DOHH2 (cell line): ENCODE results near the gene NCKIPSD.

Experiments
- H3F3A ChIP-seq: fragments of 200-600 bp; sonication (generic), shearing (Covaris generic); 2 replicates; pipeline ENCODE4 v1.6.0; 2016; ENCODE audit warnings: antibody characterized with exemption, mild to moderate bottlenecking; ENCODE audit not compliant: control insufficient read depth, insufficient read depth
- H3K27ac ChIP-seq: fragments of 200-600 bp; sonication (generic); 2 replicates; pipeline ENCODE4 v1.5.1; 2014; ENCODE audit warnings: low read depth, mild to moderate bottlenecking, low read length, moderate library complexity
- H3K27me3 ChIP-seq: fragments of 200-600 bp; sonication (generic); 2 replicates; pipeline ENCODE4 v1.6.1; 2014; ENCODE audit warnings: mild to moderate bottlenecking, low read length, mixed read lengths; ENCODE audit not compliant: control insufficient read depth
- H3K36me3 ChIP-seq: fragments of 200-600 bp; sonication (generic); 2 replicates; pipeline ENCODE4 v1.6.1; 2014; ENCODE audit warnings: mild to moderate bottlenecking, low read length, moderate library complexity, mixed read lengths; ENCODE audit not compliant: control insufficient read depth
- H3K4me1 ChIP-seq: fragments of 200-600 bp; sonication (generic); 2 replicates; pipeline ENCODE4 v1.6.1; 2014; ENCODE audit warnings: mild to moderate bottlenecking, low read length, mixed read lengths; ENCODE audit not compliant: control insufficient read depth
- H3K4me2 ChIP-seq: fragments of 200-600 bp; sonication (generic); 2 replicates; pipeline ENCODE4 v1.6.0; 2014; ENCODE audit warnings: mild to moderate bottlenecking, low read length, moderate library complexity
- H3K4me3 ChIP-seq: fragments of 200-600 bp; sonication (generic); 2 replicates; pipeline ENCODE4 v1.5.1; 2014; ENCODE audit warnings: mild to moderate bottlenecking, low read length, mixed read lengths
- H3K79me2 ChIP-seq: fragments of 200-600 bp; sonication (generic); 2 replicates; pipeline ENCODE4 v1.6.1; 2014; ENCODE audit warnings: mild to moderate bottlenecking, low read length, mixed read lengths; ENCODE audit not compliant: control insufficient read depth
- H3K9me2 ChIP-seq: fragments of 200-600 bp; sonication (generic); replicated peaks from 2 replicates; pipeline ENCODE4 v1.6.1; 2014; ENCODE audit warnings: mild to moderate bottlenecking, low read length, mixed read lengths; ENCODE audit not compliant: control insufficient read depth
- H3K9me3 ChIP-seq: fragments of 200-600 bp; sonication (generic); 2 replicates; pipeline ENCODE4 v1.6.1; 2014; ENCODE audit warnings: antibody characterized with exemption, low read length, mixed read lengths; ENCODE audit not compliant: control insufficient read depth, insufficient read depth
- H4K20me1 ChIP-seq: fragments of 200-600 bp; sonication (generic); 2 replicates; pipeline ENCODE4 v1.6.0; 2014; ENCODE audit warnings: low read depth, mild to moderate bottlenecking, antibody characterized with exemption, low read length, moderate library complexity; ENCODE audit not compliant: control insufficient read depth, insufficient read depth
- EZH2phosphoT487 ChIP-seq: fragments of 200-600 bp; sonication (generic); IDR thresholded peaks from 2 replicates; pipeline ENCODE4 v1.6.1; 2017; ENCODE audit warnings: borderline replicate concordance, mild to moderate bottlenecking, antibody characterized with exemption, low read length, moderate library complexity, mixed read lengths
- TF ChIP-seq, protein P1 (sequence below): fragments of 200-600 bp; sonication (generic); IDR thresholded peaks from one replicate; pipeline ENCODE4 v1.5.1; 2014; ENCODE audit warnings: antibody characterized with exemption, mild to moderate bottlenecking, low read depth, low read length; ENCODE audit not compliant: poor library complexity, severe bottlenecking

Gene NCKIPSD

DNA sequence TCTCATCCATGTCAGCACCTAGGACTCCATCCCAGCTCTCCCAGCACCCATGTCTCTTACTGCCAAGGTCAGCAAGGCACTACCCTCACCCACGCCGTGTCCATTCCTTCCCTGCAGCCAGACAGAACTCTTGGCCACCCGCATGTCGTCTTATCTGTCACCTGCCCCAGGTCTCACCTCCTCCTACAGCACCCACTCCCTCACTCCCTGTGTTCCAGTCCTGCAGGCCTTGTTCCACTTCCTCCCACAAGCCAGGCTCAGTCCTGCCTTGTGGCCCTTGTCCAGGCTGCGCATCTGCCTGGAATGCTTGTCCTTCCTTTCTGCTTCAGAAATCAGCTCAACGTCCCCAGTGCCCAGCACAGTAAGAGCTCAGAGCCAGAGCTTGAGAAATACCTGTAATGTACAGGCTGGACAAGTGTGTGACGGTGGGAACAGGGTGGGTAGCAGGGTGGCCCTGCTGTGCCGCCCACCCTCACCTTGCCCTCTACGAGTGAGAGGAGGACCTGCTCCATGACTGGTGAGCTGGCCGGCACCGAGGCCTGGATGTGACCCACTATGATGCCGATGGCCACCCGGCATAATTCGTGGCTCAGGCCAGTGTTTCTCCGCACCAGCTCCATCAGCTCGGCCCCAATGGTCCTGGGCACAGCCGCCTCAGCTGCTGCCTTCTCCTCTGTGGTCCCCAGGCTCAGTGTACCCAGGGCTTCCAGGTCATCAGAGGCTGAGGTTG, 4.7 kb downstream of the NCKIPSD start:
- Histone ChIP-seq H4K20me1 (no peaks in the 10 kb centered on the region), H3K79me2 (peaks cover 23% of the 10 kb centered on the region), H3K4me3 (no peak overlapping the region), H3K4me1 (peaks cover 33% of the 10 kb centered on the region), H3K36me3 (peaks cover 65% of the 10 kb centered on the region), H3F3A (no peaks in the 10 kb centered on the region), H3K27ac (no peak overlapping the region), H3K27me3 (no peaks in the 10 kb centered on the region), H3K9me2 (no peaks in the 10 kb centered on the region), H3K9me3 (no peaks in the 10 kb centered on the region), H3K4me2 (no peak overlapping the region)
- TF ChIP-seq, protein P1, sequence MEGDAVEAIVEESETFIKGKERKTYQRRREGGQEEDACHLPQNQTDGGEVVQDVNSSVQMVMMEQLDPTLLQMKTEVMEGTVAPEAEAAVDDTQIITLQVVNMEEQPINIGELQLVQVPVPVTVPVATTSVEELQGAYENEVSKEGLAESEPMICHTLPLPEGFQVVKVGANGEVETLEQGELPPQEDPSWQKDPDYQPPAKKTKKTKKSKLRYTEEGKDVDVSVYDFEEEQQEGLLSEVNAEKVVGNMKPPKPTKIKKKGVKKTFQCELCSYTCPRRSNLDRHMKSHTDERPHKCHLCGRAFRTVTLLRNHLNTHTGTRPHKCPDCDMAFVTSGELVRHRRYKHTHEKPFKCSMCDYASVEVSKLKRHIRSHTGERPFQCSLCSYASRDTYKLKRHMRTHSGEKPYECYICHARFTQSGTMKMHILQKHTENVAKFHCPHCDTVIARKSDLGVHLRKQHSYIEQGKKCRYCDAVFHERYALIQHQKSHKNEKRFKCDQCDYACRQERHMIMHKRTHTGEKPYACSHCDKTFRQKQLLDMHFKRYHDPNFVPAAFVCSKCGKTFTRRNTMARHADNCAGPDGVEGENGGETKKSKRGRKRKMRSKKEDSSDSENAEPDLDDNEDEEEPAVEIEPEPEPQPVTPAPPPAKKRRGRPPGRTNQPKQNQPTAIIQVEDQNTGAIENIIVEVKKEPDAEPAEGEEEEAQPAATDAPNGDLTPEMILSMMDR, result no peak
- no peak for TF ChIP-seq EZH2phosphoT487

DNA sequence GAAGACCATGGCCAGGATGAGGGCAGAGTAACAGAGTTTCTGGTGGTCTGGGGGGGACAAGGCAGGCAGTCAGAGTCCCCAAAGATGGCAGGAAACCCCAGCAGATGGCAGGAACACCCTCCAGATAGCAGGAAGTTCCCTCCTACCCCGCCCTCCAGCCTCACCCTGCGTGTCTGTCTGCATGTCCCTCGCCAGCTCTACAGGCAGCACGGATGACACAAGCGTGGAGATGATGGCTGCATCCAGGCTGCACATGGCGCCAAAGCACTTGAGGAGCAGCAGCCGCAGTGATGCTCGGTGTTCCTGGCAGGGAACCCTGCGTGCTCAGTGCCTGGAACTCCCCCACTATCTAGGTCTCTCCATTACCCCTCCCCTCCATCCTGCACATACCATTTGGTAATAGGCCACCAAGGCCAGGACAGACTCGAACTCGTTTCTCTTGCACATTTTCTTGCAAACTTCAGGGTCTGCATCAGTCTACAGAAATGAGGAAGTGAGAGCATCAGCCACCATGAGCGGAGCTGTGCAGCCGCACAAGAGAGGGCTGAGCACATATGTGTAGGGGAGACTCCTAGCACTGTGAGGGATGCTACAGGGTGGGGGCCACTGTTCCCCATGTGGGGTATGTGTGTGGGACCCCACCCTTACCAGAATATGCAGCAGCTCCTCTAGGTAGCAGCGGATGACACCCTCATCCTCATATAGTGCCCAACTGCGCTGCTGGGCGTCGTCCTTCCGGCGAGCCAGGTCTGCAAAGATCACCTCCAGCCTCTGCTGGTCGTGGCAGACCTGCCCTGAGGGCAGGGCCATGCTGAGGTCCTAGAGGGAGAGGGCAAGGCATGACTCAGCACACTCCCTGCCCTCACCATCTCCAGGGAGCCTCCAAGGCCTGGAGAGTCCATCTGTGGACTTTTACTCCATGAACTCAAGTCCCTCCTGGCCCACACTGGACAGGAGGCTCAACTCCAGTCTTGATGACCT, 6.0 kb downstream of the NCKIPSD start:
- H3K27ac ChIP-seq, result no peak overlapping the region
- no peaks in the 10 kb centered on the region for H3K27me3 ChIP-seq
- H3K4me3 ChIP-seq, result no peak overlapping the region
- H3F3A ChIP-seq, result no peaks in the 10 kb centered on the region
- H3K4me2 ChIP-seq, result no peak overlapping the region
- H4K20me1 ChIP-seq, result no peaks in the 10 kb centered on the region
- no peak for TF ChIP-seq EZH2phosphoT487
- peaks cover 31% of the 10 kb centered on the region for H3K4me1 ChIP-seq
- no peaks in the 10 kb centered on the region for H3K9me3 ChIP-seq
- peaks cover 16% of the 10 kb centered on the region for H3K79me2 ChIP-seq
- H3K9me2 ChIP-seq, result no peaks in the 10 kb centered on the region
- peaks cover 71% of the 10 kb centered on the region for H3K36me3 ChIP-seq

DNA sequence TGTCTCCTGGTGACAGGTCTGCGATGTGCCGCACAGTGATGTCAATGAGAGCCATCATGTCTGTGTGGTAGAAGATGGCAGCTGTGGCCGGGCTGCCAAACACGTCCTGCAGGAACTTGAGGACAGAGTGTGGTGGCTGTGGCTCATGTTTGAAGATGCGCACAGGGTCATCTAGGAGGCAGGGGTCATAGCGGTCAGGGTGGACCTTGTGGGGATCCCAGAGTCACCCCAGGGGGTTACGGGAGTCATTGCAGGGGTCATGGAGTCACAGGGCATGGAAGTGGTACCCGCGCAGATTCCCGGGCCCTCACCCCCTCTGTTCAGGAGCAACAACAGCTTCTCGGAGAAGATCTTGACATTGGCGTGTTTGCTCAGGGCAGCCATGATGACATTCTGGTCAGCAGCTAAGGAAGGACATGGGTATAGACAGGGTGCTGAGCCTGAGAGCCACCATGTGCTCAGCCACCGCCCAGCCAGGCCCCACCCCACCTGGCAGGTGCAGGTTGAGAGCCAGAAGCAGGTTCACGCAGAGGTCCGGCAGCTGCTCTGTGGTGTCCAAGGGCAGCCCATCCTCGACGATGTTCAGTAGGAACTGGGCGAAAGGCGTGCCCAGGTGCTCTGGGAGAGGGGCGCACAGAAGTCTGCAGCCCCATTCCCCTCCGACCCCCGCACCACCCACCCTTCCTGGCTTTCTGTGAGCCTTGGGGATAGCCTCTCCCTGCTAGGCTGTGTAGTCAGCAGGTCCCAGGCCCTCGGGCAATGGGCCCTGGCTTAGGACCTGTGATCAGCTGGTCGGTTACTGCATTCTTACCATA, 6.9 kb downstream of the NCKIPSD start:
- no peaks in the 10 kb centered on the region for H3K9me2 ChIP-seq
- peaks cover 7% of the 10 kb centered on the region for H3K79me2 ChIP-seq
- H3K36me3 ChIP-seq, result peaks cover 79% of the 10 kb centered on the region
- H3K4me2 ChIP-seq, result no peak overlapping the region
- H3F3A ChIP-seq, result no peaks in the 10 kb centered on the region
- TF ChIP-seq EZH2phosphoT487, result no peak
- TF ChIP-seq, protein P1, result no peak
- no peaks in the 10 kb centered on the region for H4K20me1 ChIP-seq
- H3K27me3 ChIP-seq, result no peaks in the 10 kb centered on the region
- H3K4me1 ChIP-seq, result peaks cover 22% of the 10 kb centered on the region
- no peak overlapping the region for H3K27ac ChIP-seq
- no peaks in the 10 kb centered on the region for H3K9me3 ChIP-seq
- H3K4me3 ChIP-seq, result no peak overlapping the region
